Measurements from ENCODE around the gene WDFY2. TPM values are rescaled to one million over a fixed set of nuclear protein-coding genes. Genes with fewer than 3 reads are reported as not detected.

Gene WDFY2
- total RNA-seq, 1 donor from 2014 or later = 9.0 TPM

GRCh38 chr13:51773515-51773914 lies 189.3 kb downstream of the WDFY2 start:
- Mint-ChIP-seq H3K27me3 (ENCODE audit: low read depth) (no peaks in the 10 kb centered on the region), H3K4me1 (ENCODE audit: low read depth) (no peaks in the 10 kb centered on the region)
- intact Hi-C loops (cut with micrococcal nuclease) = no loop called here

GRCh38 chr13:51776179-51776578 lies 191.9 kb downstream of the WDFY2 start:
- no peaks in the 10 kb centered on the region for H3K9me3 Mint-ChIP-seq
- intact Hi-C loops (cut with micrococcal nuclease) = no loop called here
- H3K36me3 Mint-ChIP-seq (ENCODE audit: low read depth) = no peaks in the 10 kb centered on the region
- DNase-seq (ENCODE audit: low spot score) = no peak
- no peaks in the 10 kb centered on the region for H3K4me1 Mint-ChIP-seq (ENCODE audit: low read depth)
- H3K27me3 Mint-ChIP-seq (ENCODE audit: low read depth) = no peaks in the 10 kb centered on the region
- no peak overlapping the region for H3K4me3 Mint-ChIP-seq (ENCODE audit: low read depth)
- H3K27ac Mint-ChIP-seq = no peak overlapping the region

More at GRCh38 chr13:51773515-51773914, 189.3 kb downstream of the WDFY2 start:
- no peak for DNase-seq (ENCODE audit: low spot score)
- Mint-ChIP-seq H3K36me3 (ENCODE audit: low read depth) (no peaks in the 10 kb centered on the region), H3K4me3 (ENCODE audit: low read depth) (no peak overlapping the region), H3K27ac (no peak overlapping the region), H3K9me3 (no peaks in the 10 kb centered on the region)

GRCh38 chr13:51777921-51778320 lies 193.7 kb downstream of the WDFY2 start:
- no peak overlapping the region for H3K4me3 Mint-ChIP-seq (ENCODE audit: low read depth)
- DNase-seq (ENCODE audit: low spot score) = no peak
- H3K27me3 Mint-ChIP-seq (ENCODE audit: low read depth) = no peaks in the 10 kb centered on the region
- H3K9me3 Mint-ChIP-seq = no peaks in the 10 kb centered on the region
- no peaks in the 10 kb centered on the region for H3K36me3 Mint-ChIP-seq (ENCODE audit: low read depth)
- no peak overlapping the region for H3K27ac Mint-ChIP-seq
- intact Hi-C loops (cut with micrococcal nuclease) = no loop called here
- no peaks in the 10 kb centered on the region for H3K4me1 Mint-ChIP-seq (ENCODE audit: low read depth)

GRCh38 chr13:51778392-51778791 lies 194.1 kb downstream of the WDFY2 start:
- DNase-seq (ENCODE audit: low spot score) = no peak
- H3K4me3 Mint-ChIP-seq (ENCODE audit: low read depth) = no peak overlapping the region
- no peaks in the 10 kb centered on the region for H3K4me1 Mint-ChIP-seq (ENCODE audit: low read depth)
- no peaks in the 10 kb centered on the region for H3K36me3 Mint-ChIP-seq (ENCODE audit: low read depth)
- no peaks in the 10 kb centered on the region for H3K27me3 Mint-ChIP-seq (ENCODE audit: low read depth)
- intact Hi-C loops (cut with micrococcal nuclease) = no loop called here
- no peak overlapping the region for H3K27ac Mint-ChIP-seq
- H3K9me3 Mint-ChIP-seq = no peaks in the 10 kb centered on the region

GRCh38 chr13:51780099-51780498 lies 195.8 kb downstream of the WDFY2 start:
- H3K36me3 Mint-ChIP-seq (ENCODE audit: low read depth) = no peaks in the 10 kb centered on the region
- DNase-seq (ENCODE audit: low spot score) = no peak
- H3K27ac Mint-ChIP-seq = no peak overlapping the region
- H3K4me1 Mint-ChIP-seq (ENCODE audit: low read depth) = no peaks in the 10 kb centered on the region
- H3K4me3 Mint-ChIP-seq (ENCODE audit: low read depth) = no peak overlapping the region
- H3K27me3 Mint-ChIP-seq (ENCODE audit: low read depth) = no peaks in the 10 kb centered on the region
- no peaks in the 10 kb centered on the region for H3K9me3 Mint-ChIP-seq
- intact Hi-C loops (cut with micrococcal nuclease) = no loop called here

- Mint-ChIP-seq H3K4me3 (ENCODE audit: low read depth) (no peak overlapping the region), H3K9me3 (no peaks in the 10 kb centered on the region), H3K4me1 (ENCODE audit: low read depth) (peaks cover 5% of the 10 kb centered on the region), H3K27me3 (ENCODE audit: low read depth) (no peaks in the 10 kb centered on the region), H3K36me3 (ENCODE audit: low read depth) (no peaks in the 10 kb centered on the region), H3K27ac (no peak overlapping the region)
- no peak for DNase-seq (ENCODE audit: low spot score)
- intact Hi-C loops (cut with micrococcal nuclease) = no loop called here
These were observed 197.2 kb downstream of the WDFY2 start for GRCh38 chr13:51781246-51782022.

GRCh38 chr13:51782026-51782710 lies 197.9 kb downstream of the WDFY2 start:
- H3K4me1 Mint-ChIP-seq (ENCODE audit: low read depth) = peaks cover 10% of the 10 kb centered on the region
- H3K9me3 Mint-ChIP-seq = no peaks in the 10 kb centered on the region
- no peak overlapping the region for H3K4me3 Mint-ChIP-seq (ENCODE audit: low read depth)
- no peaks in the 10 kb centered on the region for H3K36me3 Mint-ChIP-seq (ENCODE audit: low read depth)
- H3K27ac Mint-ChIP-seq = no peak overlapping the region
- no peak for DNase-seq (ENCODE audit: low spot score)
- no peaks in the 10 kb centered on the region for H3K27me3 Mint-ChIP-seq (ENCODE audit: low read depth)
- intact Hi-C loops (cut with micrococcal nuclease) = no loop called here

- Mint-ChIP-seq H3K27me3 (ENCODE audit: low read depth) (no peaks in the 10 kb centered on the region), H3K4me3 (ENCODE audit: low read depth) (no peak overlapping the region), H3K4me1 (ENCODE audit: low read depth) (peaks cover 10% of the 10 kb centered on the region), H3K27ac (no peak overlapping the region), H3K36me3 (ENCODE audit: low read depth) (no peaks in the 10 kb centered on the region), H3K9me3 (no peaks in the 10 kb centered on the region)
- intact Hi-C loops (cut with micrococcal nuclease) = no loop called here
- no peak for DNase-seq (ENCODE audit: low spot score)
These were observed 199.3 kb downstream of the WDFY2 start for GRCh38 chr13:51783428-51784094.

- Mint-ChIP-seq H3K27ac (no peak overlapping the region), H3K9me3 (no peaks in the 10 kb centered on the region), H3K4me3 (ENCODE audit: low read depth) (no peak overlapping the region), H3K27me3 (ENCODE audit: low read depth) (no peaks in the 10 kb centered on the region), H3K36me3 (ENCODE audit: low read depth) (no peaks in the 10 kb centered on the region), H3K4me1 (ENCODE audit: low read depth) (peaks cover 10% of the 10 kb centered on the region)
- DNase-seq (ENCODE audit: low spot score) = no peak
- intact Hi-C loops (cut with micrococcal nuclease) = no loop called here
These were observed 199.8 kb downstream of the WDFY2 start for GRCh38 chr13:51784097-51784496.

- no peak for DNase-seq (ENCODE audit: low spot score)
- H3K36me3 Mint-ChIP-seq (ENCODE audit: low read depth) = no peaks in the 10 kb centered on the region
- peaks cover 10% of the 10 kb centered on the region for H3K4me1 Mint-ChIP-seq (ENCODE audit: low read depth)
- no peak overlapping the region for H3K27ac Mint-ChIP-seq
- H3K4me3 Mint-ChIP-seq (ENCODE audit: low read depth) = no peak overlapping the region
- H3K27me3 Mint-ChIP-seq (ENCODE audit: low read depth) = no peaks in the 10 kb centered on the region
- intact Hi-C loops (cut with micrococcal nuclease) = no loop called here
- no peaks in the 10 kb centered on the region for H3K9me3 Mint-ChIP-seq
These were observed 201.6 kb downstream of the WDFY2 start for GRCh38 chr13:51785712-51786424.

GRCh38 chr13:51786425-51787265 lies 202.4 kb downstream of the WDFY2 start:
- peaks cover 10% of the 10 kb centered on the region for H3K4me1 Mint-ChIP-seq (ENCODE audit: low read depth)
- no peaks in the 10 kb centered on the region for H3K27me3 Mint-ChIP-seq (ENCODE audit: low read depth)
- intact Hi-C loops (cut with micrococcal nuclease) = no loop called here
- H3K9me3 Mint-ChIP-seq = no peaks in the 10 kb centered on the region
- no peak overlapping the region for H3K4me3 Mint-ChIP-seq (ENCODE audit: low read depth)
- no peaks in the 10 kb centered on the region for H3K36me3 Mint-ChIP-seq (ENCODE audit: low read depth)
- no peak overlapping the region for H3K27ac Mint-ChIP-seq
- DNase-seq (ENCODE audit: low spot score) = no peak
